GM18508 (cell line): ENCODE data around the gene TAS2R20.
"Not testable (repeated sequence)": the region's sequence is repeated elsewhere in the genome, so short reads cannot be mapped to it uniquely, and the experiment has no call there.

Experiments
- ATAC-seq: cut with Tn5 transposase; IDR thresholded peaks from one replicate; pipeline ENCODE4 v1.9.1; 2021; ENCODE audit warnings: moderate number of reproducible peaks; ENCODE audit not compliant: insufficient read depth, unreplicated experiment

Gene TAS2R20

GRCh38 chr12:10998204-10998603 is at the start of gene TAS2R20:
Gene TAS2R20, minus strand, starts transcription at chr12:10998304. Its CDS starts 429 bp downstream, at chr12:10997875.
- no peak for ATAC-seq

DNA sequence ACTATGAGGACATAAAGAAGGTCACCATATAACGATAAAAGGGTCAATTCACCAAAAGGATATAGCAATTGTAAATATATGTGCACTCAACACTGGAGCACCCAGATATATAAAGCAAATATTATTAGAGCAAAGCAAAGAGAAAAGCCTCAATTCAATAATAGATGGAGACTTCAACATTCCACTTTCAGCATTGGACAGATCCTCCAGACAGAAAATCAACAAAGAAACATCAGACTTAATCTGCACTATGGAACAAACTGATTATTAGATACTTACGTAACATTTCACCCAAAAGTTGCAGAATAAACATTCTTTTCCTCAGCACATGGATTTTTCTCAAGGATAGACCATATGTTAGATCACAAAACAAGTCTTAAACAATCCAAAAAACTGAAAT is 43.3 kb upstream of the TAS2R20 start:
- not testable (repeated sequence) for ATAC-seq

- ATAC-seq, result no peak
These were observed 42.1 kb upstream of the TAS2R20 start for GRCh38 chr12:11040162-11040561.

DNA sequence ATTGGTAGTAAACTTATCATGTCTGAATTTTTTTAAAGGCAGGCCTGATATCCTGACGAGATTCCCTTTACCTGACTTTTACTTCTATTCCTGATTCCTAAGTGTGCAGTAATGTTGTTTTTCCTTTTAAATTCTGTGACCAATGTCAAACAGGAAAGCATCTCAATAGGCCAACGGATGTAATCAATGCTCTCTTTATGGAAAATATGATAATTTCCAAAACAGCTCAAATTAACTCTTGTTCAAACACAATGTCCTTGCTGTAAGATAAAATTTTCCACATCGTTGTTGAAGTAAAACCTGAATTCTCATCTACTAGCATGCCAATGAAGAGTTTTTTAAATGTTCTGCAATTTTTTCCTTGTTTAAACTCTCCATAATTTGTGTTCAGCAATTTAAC is 41.1 kb upstream of the TAS2R20 start:
- no peak for ATAC-seq

DNA sequence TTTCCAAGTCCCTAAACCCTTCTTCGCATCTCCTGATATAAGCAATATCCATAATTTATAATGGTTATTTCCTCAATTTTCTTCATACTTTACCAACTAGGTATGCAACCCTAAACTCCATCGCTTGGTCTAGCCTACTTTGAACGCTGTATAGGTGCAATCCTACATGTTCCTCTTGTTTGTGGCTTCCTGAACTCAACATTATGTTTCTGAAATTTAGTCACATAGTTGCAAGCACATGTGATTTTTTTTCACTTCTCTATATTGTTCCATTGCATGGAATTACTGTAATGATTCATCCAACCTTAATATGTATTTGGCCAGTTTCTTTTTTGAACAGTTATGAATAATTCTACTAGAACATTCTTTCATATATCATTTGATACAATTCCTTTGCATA is 35.9 kb upstream of the TAS2R20 start:
- ATAC-seq, result peak; percentile 79

DNA sequence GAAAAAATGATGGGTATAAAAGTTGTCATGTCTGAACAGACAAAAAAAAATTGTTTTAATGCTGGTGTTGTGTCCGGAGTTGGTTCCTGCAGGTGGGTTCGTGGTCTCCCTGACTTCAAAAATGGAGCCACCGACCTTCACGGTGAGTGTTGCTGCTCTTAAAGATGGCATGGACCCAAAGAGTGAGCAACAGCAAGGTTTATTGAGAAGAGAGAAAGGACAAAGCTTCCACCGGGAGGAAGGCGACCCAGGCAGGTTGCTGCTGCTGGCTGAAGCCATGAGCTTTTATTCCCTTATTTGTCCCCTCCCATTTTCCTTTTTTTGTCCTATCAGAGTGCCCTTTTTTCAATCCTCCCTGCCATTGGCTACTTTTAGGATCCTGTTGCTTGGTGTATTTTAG is 33.2 kb upstream of the TAS2R20 start, which contains the start of gene TAS2R31:
TSS of gene TAS2R31 (minus strand) at position 101 of the 400 bp plus-strand sequence. CDS start at position 29, 72 bp downstream.
- no peak for ATAC-seq

GRCh38 chr12:11026118-11026517 is 28.0 kb upstream of the TAS2R20 start:
- no peak for ATAC-seq

DNA sequence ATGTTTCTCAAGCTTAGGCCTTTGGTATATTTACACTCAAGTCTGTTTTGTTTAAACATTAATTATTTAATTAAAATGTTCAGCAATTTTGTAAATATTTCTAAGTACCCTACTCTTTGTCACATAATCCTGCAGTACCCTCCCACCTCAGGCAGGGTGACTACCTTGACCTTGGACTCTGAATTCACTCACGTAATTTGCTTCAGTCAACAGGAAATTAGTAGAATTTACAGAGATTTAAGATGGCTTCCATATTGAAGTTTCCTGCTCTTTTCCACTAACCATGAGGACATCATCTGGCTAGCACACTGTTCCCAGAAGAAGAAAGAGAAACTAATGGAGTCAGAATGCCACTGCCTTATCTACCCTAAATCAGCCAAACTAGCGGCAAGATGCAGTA is 25.3 kb upstream of the TAS2R20 start:
- ATAC-seq, result no peak

DNA sequence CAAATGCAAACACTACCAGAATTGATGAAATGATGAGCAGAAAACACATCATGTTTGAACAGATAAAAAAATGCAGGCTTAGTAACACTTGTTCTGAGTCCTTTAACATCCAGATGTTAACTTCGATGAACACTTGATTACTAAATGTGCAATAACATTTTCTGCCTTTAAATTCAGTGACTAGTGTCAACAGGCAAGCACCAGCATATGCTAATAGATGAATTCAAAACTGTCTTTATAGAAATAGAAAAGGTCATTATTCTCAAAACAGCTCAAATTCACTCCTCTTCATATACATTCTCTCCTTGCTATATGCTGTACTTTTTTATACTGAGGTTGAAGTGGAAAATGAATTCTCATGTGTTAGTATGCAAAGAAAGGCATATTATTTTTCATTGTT is 24.4 kb upstream of the TAS2R20 start, which contains the start of gene TAS2R19:
TSS of gene TAS2R19 (minus strand) at position 101 of the 400 bp plus-strand sequence. CDS start at position 52, 49 bp downstream.
- ATAC-seq, result no peak

- ATAC-seq, result no peak
These were observed 18.8 kb upstream of the TAS2R20 start for GRCh38 chr12:11016937-11017336.

GRCh38 chr12:11015775-11016430 is 17.8 kb upstream of the TAS2R20 start:
- ATAC-seq, result no peak

- no peak for ATAC-seq
These were observed 16.1 kb upstream of the TAS2R20 start for GRCh38 chr12:11014234-11014633.

GRCh38 chr12:11007608-11008007 is 9.5 kb upstream of the TAS2R20 start:
- no peak for ATAC-seq

DNA sequence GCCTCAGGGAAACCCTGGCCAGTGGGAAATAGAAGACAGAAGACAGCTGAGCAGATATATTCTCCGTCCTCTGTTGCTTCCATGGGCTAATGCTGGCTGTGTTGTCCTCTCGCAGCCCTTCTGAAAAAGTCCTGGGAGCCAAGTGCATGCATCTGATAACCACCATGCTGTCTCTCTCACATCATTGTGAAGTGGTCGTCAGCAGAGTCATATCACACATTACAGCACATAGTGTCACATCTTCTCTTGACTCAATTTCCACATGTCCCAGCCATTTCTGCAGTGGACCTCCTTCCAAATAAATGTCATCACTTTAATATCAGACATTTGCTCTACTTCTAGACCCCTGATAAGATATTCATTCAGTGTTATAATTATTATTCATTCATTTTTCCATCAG is 3.8 kb downstream of the TAS2R20 start:
- ATAC-seq, result no peak

- no peak for ATAC-seq
These were observed 9.0 kb downstream of the TAS2R20 start for GRCh38 chr12:10989107-10989506.

GRCh38 chr12:10986812-10987211 is 11.3 kb downstream of the TAS2R20 start, which contains the start of gene TAS2R50:
Gene TAS2R50, minus strand, starts transcription at chr12:10986912. Its CDS starts 52 bp downstream, at chr12:10986860.
- no peak for ATAC-seq

DNA sequence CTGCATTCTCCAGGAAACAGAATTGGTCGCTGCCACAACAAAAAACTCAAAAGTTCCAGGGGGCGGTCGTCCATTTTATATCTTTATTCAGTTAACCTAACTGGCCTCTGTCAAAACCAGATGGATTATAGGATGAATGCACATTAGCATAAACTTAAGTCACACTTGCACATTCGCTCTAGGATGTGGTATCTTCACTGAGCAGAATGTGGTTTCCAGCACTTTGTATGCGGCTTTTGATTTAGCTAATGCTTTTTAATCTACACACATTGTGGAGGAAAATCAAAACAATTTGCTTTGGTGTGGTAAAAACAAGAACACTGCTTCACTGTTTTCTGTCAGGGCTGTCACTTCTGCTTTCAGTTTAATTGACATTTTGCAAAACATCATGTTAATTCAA is 15.9 kb downstream of the TAS2R20 start:
- ATAC-seq, result no peak

- ATAC-seq, result no peak
These were observed 23.1 kb downstream of the TAS2R20 start for GRCh38 chr12:10974965-10975364.

DNA sequence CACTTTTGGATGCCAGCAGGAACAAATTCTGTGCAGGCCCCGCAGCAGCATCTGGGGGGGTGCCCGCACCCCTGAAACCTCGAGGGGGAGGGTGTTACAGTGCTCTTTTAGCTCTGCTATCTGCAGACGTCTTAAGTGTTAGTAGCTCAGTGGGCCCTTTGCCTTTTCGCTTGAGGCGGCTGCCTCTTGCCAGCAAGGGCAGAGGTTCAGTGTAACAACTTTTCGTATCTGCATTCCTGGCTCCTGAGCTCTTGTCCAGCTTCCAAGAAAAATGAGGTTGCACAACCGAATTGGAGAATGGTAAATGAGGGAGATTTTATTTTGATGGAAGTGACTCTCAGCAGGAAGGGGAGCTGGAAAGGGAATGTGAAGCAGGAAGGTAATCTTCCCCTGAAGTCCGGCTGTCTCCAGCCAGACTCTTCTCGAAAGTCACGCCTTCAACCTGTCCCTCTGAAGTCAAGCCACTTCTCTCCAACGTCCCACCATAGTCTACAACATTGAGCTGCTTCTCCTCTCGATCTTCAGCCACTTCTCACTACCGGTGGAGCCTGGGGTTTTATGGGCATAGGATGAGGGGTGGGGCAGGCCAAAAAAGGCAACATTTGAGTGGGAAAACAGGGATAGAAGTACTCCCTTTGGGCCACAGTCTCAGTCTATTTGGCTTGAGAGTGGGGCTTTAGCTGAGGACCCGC is 29.2 kb downstream of the TAS2R20 start:
- no peak for ATAC-seq

DNA sequence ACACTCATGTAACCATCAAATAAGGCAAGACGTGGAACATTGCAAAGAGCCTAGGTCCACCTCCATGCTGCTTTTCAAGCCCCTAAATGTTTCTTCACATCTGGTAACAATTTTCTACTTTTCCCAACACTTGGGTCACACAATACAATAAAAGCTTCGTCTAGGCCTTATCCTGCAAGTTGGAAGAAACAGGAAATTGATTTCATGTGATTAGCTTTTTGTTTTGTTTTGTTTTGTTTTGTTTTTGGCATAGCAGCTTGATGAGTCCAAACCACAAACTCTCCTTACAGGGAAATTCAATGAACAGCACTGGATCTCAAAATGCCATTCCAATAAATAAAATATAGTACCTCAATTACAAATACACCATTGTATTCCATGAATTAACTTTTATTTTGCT is 30.7 kb downstream of the TAS2R20 start:
- no peak for ATAC-seq

DNA sequence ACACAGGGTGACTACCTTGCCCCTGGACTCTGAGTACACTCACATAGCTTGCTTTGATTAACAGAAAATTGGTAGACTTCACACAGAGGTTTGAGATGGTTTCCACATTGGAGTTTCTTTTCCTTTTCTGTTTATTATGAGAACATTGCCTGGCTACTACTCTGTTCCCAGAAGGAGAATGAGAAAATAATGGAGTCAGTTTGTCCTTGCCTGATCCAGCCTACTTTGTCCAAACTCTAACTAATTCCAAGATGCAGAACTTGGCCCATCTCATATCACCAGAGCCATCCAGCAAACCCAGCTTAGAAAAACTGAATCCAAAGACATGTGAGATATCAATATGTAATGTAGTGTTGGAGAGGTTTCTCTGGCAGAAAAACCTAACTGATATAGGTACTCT is 31.8 kb downstream of the TAS2R20 start:
- ATAC-seq, result no peak

DNA sequence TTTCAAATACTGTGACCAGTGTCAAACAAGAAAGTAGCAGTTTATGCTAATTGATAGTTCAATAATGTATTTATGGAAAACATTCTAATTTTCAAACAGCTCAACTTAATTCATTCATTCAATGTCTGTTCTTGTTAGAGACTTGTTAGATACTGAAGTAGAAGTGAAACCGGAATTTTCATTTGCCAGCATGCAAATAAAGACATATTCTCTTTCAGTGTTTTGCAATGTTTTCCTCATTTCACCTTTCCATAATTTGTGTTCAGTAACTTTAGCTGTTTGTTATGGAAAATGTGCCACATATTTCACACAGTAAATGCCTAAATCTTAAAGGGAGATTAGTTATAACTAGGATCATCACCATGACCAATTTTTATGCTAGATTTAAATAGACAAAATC is 32.6 kb downstream of the TAS2R20 start:
- ATAC-seq, result no peak
